ENCODE results near the gene ZFAND6.

DNA sequence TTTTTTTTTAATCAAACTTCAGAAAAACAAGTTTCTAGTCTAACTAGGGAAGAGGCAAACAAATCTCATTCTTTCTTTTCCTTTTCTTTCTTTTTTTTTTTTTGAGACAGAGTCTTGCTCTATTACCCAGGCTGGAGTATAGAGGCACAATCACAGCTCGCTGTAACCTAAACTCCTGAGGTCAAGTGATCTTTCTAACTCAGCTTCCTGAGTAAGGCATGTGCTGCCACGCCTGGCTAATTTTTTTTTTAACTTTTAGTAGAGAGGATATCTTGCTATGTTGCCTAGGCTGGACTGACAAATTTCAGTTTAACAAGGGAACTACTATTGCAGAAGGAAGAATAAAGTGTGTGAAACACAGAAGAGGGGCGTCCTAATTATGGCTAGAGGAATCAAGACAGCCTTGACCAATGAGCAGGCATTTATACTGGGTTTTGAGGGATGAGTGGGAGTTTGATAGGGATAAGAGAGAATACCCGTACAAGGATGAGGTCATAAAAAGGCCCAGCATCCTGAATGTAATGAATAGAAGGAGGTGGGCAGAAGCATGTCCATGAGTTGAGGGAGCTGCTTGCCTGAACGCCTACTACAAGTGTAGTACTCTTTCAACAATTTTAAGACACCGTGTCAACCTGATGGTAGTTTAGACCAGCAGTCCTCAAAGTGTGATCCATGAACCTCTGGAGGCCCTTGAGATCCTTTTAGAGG lies 6.7 kb upstream of the ZFAND6 start:
- TF ChIP-seq, protein P1, sequence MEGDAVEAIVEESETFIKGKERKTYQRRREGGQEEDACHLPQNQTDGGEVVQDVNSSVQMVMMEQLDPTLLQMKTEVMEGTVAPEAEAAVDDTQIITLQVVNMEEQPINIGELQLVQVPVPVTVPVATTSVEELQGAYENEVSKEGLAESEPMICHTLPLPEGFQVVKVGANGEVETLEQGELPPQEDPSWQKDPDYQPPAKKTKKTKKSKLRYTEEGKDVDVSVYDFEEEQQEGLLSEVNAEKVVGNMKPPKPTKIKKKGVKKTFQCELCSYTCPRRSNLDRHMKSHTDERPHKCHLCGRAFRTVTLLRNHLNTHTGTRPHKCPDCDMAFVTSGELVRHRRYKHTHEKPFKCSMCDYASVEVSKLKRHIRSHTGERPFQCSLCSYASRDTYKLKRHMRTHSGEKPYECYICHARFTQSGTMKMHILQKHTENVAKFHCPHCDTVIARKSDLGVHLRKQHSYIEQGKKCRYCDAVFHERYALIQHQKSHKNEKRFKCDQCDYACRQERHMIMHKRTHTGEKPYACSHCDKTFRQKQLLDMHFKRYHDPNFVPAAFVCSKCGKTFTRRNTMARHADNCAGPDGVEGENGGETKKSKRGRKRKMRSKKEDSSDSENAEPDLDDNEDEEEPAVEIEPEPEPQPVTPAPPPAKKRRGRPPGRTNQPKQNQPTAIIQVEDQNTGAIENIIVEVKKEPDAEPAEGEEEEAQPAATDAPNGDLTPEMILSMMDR (IDR thresholded peaks at IDR 0.05): no peak
- no peak for TF ChIP-seq POLR2A (IDR thresholded peaks at IDR 0.05)

All from thyroid gland (tissue), 4 donors.